Activated CD4-positive, alpha-beta T cell treated with anti-CD3 and anti-CD28 coated beads, Interleukin-2, amount 10 ng/mL, durations not matched to agents 7 days and 5 days (primary cell): Measurements from ENCODE around the gene UBE2G2. TPM values are rescaled to one million over a fixed set of nuclear protein-coding genes. Genes with fewer than 3 reads are reported as not detected.

Source experiments
- CTCF ChIA-PET: fragments of 350-600 bp; sonication (Branson Sonifier 250); formaldehyde crosslinking; loops from one replicate; lab custom pipeline; 2021; ENCODE audit warnings: antibody characterized with exemption; lab: Charles Lee
- POLR2A ChIA-PET: fragments of 350-600 bp; sonication (Branson Sonifier 250); formaldehyde crosslinking; loops from one replicate; lab custom pipeline; 2021; ENCODE audit warnings: antibody characterized with exemption; lab: Charles Lee
- DNase-seq: peaks from one replicate; pipeline ENCODE4 v3.0.0-alpha.2; 2020
- H3K27ac Mint-ChIP-seq: one replicate; pipeline ENCODE4 v1.8.0; 2021; ENCODE audit warnings: mild to moderate bottlenecking, moderate library complexity, mixed read lengths
- H3K27me3 Mint-ChIP-seq: one replicate; pipeline ENCODE4 v1.8.0; 2021; ENCODE audit warnings: mixed read lengths
- H3K36me3 Mint-ChIP-seq: one replicate; pipeline ENCODE4 v1.8.0; 2021; ENCODE audit warnings: low read depth, mixed read lengths
- H3K4me1 Mint-ChIP-seq: one replicate; pipeline ENCODE4 v1.8.0; 2021; ENCODE audit warnings: mixed read lengths
- H3K4me3 Mint-ChIP-seq: one replicate; pipeline ENCODE4 v1.8.0; 2021; ENCODE audit warnings: mild to moderate bottlenecking, moderate library complexity, mixed read lengths
- H3K9me3 Mint-ChIP-seq: one replicate; pipeline ENCODE4 v1.8.0; 2021; ENCODE audit warnings: mixed read lengths
- total RNA-seq, 2 experiments: library from RNA; stranded (reverse); gene quantifications; one replicate each; pipeline ENCODE4 v1.2.3, GENCODE V29; 2021

Gene UBE2G2
- total RNA-seq, 2 experiments from 2014 or later: 95.8 to 103 TPM

DNA sequence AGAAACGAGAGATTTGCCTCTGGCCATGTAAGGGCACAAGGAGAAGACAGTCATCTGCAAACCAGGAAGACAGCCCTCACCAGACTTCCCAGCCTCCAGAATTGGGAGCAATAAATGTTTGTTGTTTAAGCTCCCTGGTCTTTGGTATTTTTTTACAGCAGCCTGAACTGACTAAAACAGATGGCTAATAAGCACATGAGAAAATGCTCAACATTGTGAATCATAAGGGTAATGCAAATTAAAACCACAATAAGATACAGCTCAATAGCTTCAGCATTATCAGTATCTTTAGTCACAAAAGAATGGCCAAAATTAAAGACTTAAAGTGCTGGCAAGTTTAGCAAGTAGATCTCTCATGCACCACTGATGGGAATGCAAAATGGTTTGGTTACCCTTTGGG is 11.7 kb downstream of the UBE2G2 start:
- CTCF ChIA-PET: interaction anchor here (1.1 to 1.6 kb wide), 2 partner anchors 10 to 279 kb away, joined by 3 read pairs; no protein-coding TSS in a partner anchor
- Mint-ChIP-seq H3K4me1 (peaks cover 15% of the 10 kb centered on the region), H3K9me3 (no peaks in the 10 kb centered on the region), H3K36me3 (peaks cover 8% of the 10 kb centered on the region), H3K27me3 (no peaks in the 10 kb centered on the region), H3K27ac (no peak overlapping the region), H3K4me3 (no peak overlapping the region)
- DNase-seq: no peak
- POLR2A ChIA-PET: no interaction called here

DNA sequence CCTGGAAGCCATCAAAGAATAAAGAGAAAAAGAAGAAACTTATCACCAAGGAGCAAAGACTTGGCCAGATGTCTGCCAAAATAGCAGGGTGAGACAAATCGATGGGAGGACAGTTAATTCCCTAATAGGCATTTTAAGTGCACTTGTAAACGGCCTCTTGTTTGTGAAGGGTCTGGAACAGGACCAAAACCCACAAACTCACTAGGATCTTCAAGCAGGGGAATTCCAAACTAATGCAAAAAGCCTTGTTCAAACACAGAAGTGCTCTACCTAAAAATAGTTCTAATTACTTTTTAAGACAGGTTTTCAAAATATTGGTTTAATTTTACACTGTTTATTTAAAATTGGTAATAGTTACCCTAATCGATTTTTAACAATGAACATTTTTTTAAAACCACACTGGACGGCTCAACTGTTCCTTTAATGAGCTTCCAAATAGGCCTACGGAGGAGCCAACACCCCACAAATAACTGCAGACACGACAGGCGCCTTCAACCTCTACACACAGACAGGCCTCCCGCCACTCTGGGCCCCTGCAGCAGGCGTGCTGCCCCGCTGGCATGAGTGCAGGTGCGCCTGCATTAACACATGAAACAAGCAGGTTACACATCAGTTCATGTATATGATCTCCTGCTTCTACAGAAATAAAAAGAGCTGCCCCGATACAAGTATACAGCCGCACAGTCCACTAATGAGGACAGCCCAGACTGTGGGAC is 15.8 kb downstream of the UBE2G2 start:
- no peak for DNase-seq
- no peak overlapping the region for H3K27ac Mint-ChIP-seq
- POLR2A ChIA-PET: no interaction called here
- peaks cover 15% of the 10 kb centered on the region for H3K36me3 Mint-ChIP-seq
- CTCF ChIA-PET: no interaction called here
- no peaks in the 10 kb centered on the region for H3K9me3 Mint-ChIP-seq
- H3K4me3 Mint-ChIP-seq: no peak overlapping the region
- H3K4me1 Mint-ChIP-seq: peaks cover 10% of the 10 kb centered on the region
- H3K27me3 Mint-ChIP-seq: no peaks in the 10 kb centered on the region

DNA sequence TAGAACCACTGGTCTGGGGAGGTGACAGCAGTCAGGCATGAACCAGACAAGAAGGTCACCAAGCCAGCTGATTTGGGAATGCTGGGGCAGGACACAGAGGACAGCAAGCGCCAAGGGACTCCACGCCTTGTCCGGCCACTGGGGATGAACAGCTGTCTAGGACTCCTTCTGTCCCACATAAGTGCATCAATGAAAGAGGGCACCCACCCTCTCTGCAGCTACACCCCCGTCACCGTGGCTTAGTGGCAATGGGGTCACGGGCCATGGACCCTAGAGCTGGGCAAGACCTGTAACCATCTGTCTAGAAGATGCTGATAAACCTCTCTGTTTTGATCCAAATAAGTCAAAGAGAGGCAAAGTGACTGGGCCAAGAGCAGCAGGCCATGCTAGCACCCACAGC is 16.8 kb downstream of the UBE2G2 start:
- H3K27ac Mint-ChIP-seq: no peak overlapping the region

DNA sequence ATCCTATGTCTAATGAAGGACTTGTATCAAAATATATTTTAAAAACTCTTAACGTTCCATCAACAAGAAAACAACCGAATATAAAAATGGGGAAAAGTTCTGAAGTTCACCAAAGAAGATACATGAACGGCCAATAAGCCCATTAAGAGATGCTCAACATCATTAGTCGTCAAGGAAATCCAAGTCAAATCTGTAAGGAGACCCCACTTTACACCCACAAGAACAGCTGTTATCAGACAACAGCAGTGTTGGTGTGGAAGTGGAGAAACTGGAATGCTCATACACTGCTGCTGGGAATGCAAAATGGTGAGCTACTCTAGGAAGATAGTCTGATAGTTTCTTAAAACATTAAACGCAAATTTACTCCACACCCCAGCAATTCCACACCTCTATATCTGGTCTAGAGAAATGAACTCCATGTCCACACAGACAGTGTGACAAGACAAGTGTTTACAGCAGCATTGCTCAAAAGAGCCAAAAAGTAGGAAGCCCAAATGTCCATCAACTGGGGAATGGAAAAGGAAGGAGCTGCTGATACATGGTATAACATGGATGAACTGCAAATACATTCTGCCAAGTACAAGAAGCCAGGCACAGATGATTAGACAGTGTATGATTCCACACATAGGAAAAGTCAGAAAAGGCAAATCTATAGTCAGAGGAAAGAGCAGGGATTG is 18.5 kb downstream of the UBE2G2 start:
- H3K4me1 Mint-ChIP-seq: peaks cover 21% of the 10 kb centered on the region
- ChIA-PET POLR2A (no interaction called here), CTCF (interaction anchor here (1.6 kb wide), 1 partner anchor 10 kb away, joined by 9 read pairs; no protein-coding TSS in a partner anchor)
- no peak overlapping the region for H3K27ac Mint-ChIP-seq
- H3K9me3 Mint-ChIP-seq: no peaks in the 10 kb centered on the region
- H3K36me3 Mint-ChIP-seq: peaks cover 19% of the 10 kb centered on the region
- no peaks in the 10 kb centered on the region for H3K27me3 Mint-ChIP-seq
- H3K4me3 Mint-ChIP-seq: no peak overlapping the region
- no peak for DNase-seq

More for the DNA sequence above, 16.8 kb downstream of the UBE2G2 start:
- Mint-ChIP-seq H3K27me3 (no peaks in the 10 kb centered on the region), H3K4me3 (no peak overlapping the region), H3K36me3 (peaks cover 18% of the 10 kb centered on the region), H3K9me3 (no peaks in the 10 kb centered on the region), H3K4me1 (peaks cover 17% of the 10 kb centered on the region)
- ChIA-PET CTCF (interaction anchor here (1.6 kb wide), 1 partner anchor 9 kb away, joined by 9 read pairs; no protein-coding TSS in a partner anchor), POLR2A (no interaction called here)
- DNase-seq: no peak

DNA sequence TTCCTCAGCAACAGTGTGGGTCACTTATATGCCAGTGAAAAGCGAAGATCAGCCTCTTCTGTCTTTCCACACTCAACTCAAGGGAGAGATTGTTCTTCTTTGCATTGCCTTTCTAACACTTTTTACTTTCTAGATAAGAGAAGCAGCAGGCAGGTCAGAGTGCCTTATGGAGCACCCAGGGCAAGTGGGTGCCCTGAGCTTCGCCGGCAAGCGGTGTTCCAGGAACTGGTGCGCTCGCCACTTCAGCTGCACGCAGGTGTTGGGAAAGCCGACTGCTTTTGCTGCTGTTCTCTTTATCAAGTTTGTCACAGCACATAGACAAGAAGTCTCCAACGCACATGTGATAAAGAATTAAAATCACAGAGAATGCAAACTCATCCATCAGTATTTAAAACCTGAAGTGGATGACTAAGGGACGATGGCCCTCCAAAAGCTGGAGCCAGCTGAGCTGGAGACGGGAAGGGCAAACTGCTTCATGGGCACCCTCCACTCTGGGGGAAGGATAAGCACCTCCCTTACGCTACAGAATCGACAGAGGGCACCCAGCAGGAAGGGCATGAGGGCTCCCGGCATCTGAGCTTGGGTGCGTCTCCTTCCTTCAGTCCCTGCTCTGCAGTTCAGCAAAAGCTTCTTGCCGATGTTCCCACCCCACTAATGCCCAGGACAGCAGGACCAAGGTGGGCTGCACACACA is 20.7 kb downstream of the UBE2G2 start:
- ChIA-PET POLR2A (no interaction called here), CTCF (interaction anchor here (1.6 kb wide), 1 partner anchor 12 kb away, joined by 4 read pairs; no protein-coding TSS in a partner anchor)
- Mint-ChIP-seq H3K9me3 (no peaks in the 10 kb centered on the region), H3K4me3 (no peak overlapping the region), H3K36me3 (peaks cover 18% of the 10 kb centered on the region), H3K27me3 (no peaks in the 10 kb centered on the region), H3K27ac (no peak overlapping the region), H3K4me1 (peaks cover 21% of the 10 kb centered on the region)
- no peak for DNase-seq

DNA sequence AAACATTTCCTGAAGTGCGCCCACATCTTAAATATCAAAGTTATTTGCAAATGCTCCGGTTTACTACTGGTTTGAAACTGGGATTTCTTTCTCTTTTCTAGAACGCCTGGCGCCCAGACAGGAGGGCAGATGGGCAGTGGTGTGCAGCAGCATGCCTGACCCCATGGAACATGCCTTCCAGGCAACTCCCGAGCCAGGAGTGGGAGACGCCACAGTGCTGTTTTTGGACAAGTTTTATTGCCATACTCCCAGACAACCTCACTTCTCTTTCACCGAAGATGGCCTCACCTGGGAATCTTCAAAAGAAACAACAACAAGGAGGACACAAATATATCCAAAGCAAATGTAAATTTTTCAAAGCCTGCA is 21.5 kb downstream of the UBE2G2 start:
- Mint-ChIP-seq H3K9me3 (no peaks in the 10 kb centered on the region), H3K27me3 (no peaks in the 10 kb centered on the region), H3K36me3 (peaks cover 20% of the 10 kb centered on the region), H3K4me1 (peaks cover 21% of the 10 kb centered on the region), H3K27ac (no peak overlapping the region), H3K4me3 (no peak overlapping the region)
- no peak for DNase-seq
- POLR2A ChIA-PET: no interaction called here
- CTCF ChIA-PET: interaction anchor here (1.6 kb wide), 1 partner anchor 13 kb away, joined by 4 read pairs; no protein-coding TSS in a partner anchor

DNA sequence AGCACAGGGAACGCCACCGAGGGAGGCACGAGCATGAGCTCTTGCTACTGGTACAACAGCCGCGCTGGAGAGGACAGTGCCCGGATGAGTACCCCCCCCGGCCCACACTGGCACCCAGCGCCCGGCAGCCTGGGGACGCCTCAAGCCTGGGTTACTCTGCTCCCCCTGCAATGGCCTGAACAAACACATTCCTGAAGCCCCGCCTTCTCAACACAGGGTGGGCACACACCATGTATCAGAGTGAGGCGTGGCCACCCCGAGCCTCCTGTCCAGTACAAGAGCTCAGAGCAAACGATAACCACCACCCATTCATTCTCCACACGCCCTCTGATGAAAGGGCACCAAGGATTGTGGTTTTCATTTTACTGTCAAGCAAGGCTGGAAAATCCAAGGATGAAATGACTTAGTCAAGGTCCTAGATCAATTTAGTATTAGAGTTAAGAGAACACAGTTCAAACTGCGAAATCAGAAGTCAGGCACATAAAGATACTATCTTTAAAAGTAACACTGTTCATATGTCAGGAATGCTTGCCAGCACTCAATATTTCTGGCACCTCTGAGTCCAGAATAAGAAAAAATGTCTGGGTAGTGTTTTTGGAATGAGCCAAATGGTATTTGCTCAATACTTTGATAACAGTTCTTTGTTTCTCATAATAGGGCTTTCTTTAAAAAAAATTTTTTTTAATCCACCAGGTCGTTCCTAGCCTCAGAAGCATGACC is 22.0 kb downstream of the UBE2G2 start:
- Mint-ChIP-seq H3K36me3 (peaks cover 25% of the 10 kb centered on the region), H3K27ac (no peak overlapping the region), H3K27me3 (no peaks in the 10 kb centered on the region), H3K9me3 (no peaks in the 10 kb centered on the region), H3K4me1 (peaks cover 21% of the 10 kb centered on the region), H3K4me3 (no peak overlapping the region)
- DNase-seq: no peak
- POLR2A ChIA-PET: interaction anchor here (0.7 kb wide), 1 partner anchor 14 kb away, joined by 3 read pairs; no protein-coding TSS in a partner anchor
- CTCF ChIA-PET: no interaction called here

DNA sequence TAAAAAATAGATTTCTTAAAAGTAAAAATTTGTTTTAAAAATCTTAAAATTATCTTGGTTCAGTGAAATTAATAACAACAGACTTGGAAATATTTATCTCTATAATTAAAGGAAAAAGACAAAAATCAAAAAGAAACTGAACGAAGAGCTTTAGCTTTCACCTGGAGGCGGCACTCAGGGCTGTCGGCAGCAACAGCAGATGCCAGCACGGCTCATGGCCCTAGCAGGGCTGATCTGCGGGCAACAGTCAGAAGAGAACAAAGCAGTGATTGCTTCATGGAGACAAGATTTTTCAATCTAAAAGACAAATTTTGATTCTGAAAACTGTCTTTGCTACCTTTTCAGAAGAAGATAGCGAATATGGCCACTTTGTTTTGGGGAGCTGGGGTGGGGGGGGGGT is 22.6 kb downstream of the UBE2G2 start:
- H3K4me3 Mint-ChIP-seq: no peak overlapping the region
- no peaks in the 10 kb centered on the region for H3K27me3 Mint-ChIP-seq
- no peaks in the 10 kb centered on the region for H3K9me3 Mint-ChIP-seq
- CTCF ChIA-PET: no interaction called here
- POLR2A ChIA-PET: interaction anchor here (0.7 kb wide), 1 partner anchor 14 kb away, joined by 3 read pairs; no protein-coding TSS in a partner anchor
- H3K4me1 Mint-ChIP-seq: peaks cover 21% of the 10 kb centered on the region
- peaks cover 24% of the 10 kb centered on the region for H3K36me3 Mint-ChIP-seq
- no peak for DNase-seq
- no peak overlapping the region for H3K27ac Mint-ChIP-seq

DNA sequence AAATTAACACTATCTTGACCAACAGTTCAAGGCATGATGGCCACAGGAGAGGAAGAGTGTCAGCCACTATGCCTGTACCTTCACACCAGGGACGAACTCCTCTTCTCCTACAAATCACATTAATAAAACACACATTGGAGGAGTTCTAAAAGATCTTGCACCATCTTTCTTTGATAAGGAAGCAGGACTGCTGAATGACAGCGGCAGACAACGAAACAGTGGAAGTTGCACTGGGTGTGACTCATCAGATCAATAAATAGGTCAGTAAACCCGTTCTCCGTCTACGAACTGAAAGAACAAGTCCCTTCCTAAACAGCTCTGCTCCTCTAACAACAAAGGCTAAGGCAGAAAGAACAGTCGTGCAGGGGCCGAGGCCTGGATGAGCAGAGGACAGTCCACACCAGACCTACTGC is 23.1 kb downstream of the UBE2G2 start:
- CTCF ChIA-PET: no interaction called here
- no peak for DNase-seq
- Mint-ChIP-seq H3K27ac (peak overlapping the region; percentile 26), H3K4me1 (peaks cover 21% of the 10 kb centered on the region), H3K4me3 (no peak overlapping the region), H3K36me3 (peaks cover 24% of the 10 kb centered on the region), H3K27me3 (no peaks in the 10 kb centered on the region), H3K9me3 (no peaks in the 10 kb centered on the region)
- POLR2A ChIA-PET: interaction anchor here (0.7 kb wide), 1 partner anchor 13 kb away, joined by 3 read pairs; no protein-coding TSS in a partner anchor

DNA sequence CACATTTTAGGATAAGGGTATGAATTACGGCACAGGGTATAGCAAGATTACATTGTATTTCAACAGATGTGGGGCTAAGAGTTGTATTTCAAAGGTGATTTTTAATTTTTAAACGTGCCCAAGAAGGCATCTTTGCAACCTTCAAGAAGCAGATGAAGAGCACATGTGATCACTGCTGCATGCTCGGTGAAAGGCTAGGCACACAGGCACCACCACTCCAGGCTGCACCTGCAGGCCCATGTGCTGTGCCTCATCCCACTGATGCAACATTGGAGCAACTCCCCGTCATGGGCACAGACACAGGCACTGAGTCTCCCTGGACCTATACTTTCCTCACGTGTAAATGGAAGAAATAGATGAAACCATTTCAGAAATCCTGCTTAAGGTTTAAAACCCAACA is 23.5 kb downstream of the UBE2G2 start:
- H3K4me3 Mint-ChIP-seq: no peak overlapping the region
- H3K27ac Mint-ChIP-seq: peak overlapping the region; percentile 26

DNA sequence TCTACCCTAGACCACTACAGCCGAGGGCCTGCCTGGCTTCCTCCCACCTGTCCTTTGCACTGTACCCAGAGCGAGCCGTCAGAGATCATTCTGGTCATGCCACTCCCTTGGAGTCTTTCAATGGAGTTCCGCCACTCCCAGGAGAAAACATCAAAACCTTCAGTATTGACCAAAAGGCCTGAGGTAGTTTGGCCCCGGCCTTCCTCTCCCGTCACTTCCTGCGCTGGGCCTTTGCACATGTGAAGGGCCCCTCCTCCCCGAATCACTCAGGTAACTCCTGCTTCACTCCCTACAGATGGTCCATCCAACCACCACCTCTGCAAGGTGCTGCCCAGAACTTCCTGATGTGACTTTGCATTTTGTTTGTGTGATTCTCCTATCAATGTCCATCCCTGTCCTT is 26.6 kb downstream of the UBE2G2 start:
- no peak for DNase-seq
- Mint-ChIP-seq H3K4me1 (peaks cover 6% of the 10 kb centered on the region), H3K27ac (no peak overlapping the region), H3K9me3 (no peaks in the 10 kb centered on the region), H3K4me3 (no peak overlapping the region), H3K36me3 (peaks cover 26% of the 10 kb centered on the region), H3K27me3 (no peaks in the 10 kb centered on the region)
- POLR2A ChIA-PET: no interaction called here
- CTCF ChIA-PET: interaction anchor here (1.4 kb wide), 1 partner anchor 10 kb away, joined by 4 read pairs; no protein-coding TSS in a partner anchor

More for the DNA sequence above, 23.5 kb downstream of the UBE2G2 start:
- Mint-ChIP-seq H3K9me3 (no peaks in the 10 kb centered on the region), H3K36me3 (peaks cover 24% of the 10 kb centered on the region), H3K4me1 (peaks cover 19% of the 10 kb centered on the region), H3K27me3 (no peaks in the 10 kb centered on the region)
- no peak for DNase-seq
- ChIA-PET POLR2A (no interaction called here), CTCF (no interaction called here)

DNA sequence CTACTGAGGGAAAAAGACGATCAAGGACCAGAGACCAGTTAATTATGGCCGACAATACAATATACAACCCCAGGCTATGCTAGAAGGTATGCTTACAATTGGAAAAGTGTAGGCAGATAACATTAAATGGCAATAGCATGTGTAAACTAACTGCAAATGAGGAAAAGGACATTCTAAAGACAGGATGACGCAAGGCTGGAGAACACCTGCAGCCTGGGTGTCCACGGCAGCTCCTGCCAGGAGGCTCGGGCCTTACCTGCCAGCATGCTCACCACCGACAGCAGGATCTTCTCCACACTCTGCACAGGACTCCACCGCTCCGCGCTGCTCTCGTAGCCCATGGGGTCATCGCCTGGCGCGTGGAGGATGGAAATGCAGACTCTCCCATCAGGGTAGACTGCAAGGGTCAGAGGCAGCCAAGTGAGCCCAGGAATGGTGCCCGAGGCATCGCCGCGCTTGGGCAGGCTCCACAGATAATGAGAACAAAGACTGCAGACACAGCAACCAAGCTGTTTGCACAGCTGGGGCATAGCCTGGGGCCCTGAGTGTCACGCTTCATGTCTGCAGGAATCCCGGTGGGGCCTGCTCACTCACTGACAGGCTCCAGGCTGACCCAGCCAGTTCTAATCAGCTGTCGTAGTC is 28.2 kb downstream of the UBE2G2 start:
- ChIA-PET POLR2A (no interaction called here), CTCF (no interaction called here)

More for the DNA sequence above, 28.2 kb downstream of the UBE2G2 start:
- DNase-seq: no peak
- H3K27me3 Mint-ChIP-seq: no peaks in the 10 kb centered on the region
- no peak overlapping the region for H3K4me3 Mint-ChIP-seq
- H3K4me1 Mint-ChIP-seq: no peaks in the 10 kb centered on the region
- H3K9me3 Mint-ChIP-seq: no peaks in the 10 kb centered on the region
- H3K27ac Mint-ChIP-seq: no peak overlapping the region
- peaks cover 32% of the 10 kb centered on the region for H3K36me3 Mint-ChIP-seq
